Breast epithelium (tissue), 3 donors: ENCODE results near the gene HUS1.
A peak's percentile ranks its signal among the peaks of the same experiment; 100 is the strongest.

Experiments
- POLR2A ChIP-seq: fragments of 450-650 bp; IDR thresholded peaks from one replicate; pipeline ENCODE4 v1.6.1; 2016; ENCODE audit warnings: antibody characterized with exemption, mild to moderate bottlenecking, moderate library complexity
- TF ChIP-seq, protein P1 (sequence below), 3 donors: fragments of 450-650 bp; IDR thresholded peaks; one replicate each; pipeline ENCODE4 v1.5.1; 2016 to 2017; ENCODE audit warnings: antibody characterized with exemption in 3 of 3, mild to moderate bottlenecking in 3 of 3, moderate library complexity in 3 of 3

DNA sequence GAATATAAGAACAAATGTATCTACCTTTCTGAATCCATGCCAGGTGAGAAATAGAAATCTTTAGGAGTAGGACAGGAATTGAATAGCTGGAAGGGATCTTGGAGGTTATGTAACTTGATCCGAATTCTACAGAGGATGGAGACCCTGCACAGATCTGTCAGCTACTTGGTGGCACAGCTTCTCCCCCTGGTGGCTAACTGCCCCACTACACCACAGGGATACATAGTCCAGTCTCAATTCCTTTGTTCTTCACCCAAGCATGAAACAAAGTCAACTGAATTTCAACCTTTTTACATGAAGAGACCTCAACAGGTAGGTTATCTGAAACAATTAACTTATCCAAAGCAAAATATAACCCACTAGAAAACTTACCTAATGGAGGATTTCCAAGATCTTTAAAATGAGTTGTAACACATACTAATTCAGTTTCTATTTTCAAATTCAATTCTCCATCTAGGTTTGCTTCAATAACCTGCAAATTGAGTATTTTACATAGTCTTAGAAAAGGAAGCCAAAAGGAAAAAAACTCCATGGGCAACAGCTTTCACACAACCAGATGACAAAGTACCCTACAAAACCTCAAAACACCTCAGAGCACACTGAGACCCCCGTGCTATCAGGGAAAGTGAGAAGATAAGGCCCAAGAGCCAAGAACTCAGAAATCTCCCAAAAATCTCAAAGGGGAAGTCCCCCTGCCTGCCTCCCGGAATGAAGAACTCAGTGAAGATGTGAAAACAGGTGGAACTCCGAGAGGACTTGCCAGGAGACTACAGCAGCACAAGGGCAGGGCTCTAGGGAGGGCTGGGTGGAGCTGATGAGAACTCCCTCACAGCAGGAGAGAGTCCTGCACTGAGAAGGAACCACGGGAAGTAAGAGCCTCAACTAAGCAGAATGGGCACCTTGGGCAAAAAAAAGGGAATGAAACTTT is 10.3 kb downstream of the HUS1 start:
- TF ChIP-seq, protein P1, sequence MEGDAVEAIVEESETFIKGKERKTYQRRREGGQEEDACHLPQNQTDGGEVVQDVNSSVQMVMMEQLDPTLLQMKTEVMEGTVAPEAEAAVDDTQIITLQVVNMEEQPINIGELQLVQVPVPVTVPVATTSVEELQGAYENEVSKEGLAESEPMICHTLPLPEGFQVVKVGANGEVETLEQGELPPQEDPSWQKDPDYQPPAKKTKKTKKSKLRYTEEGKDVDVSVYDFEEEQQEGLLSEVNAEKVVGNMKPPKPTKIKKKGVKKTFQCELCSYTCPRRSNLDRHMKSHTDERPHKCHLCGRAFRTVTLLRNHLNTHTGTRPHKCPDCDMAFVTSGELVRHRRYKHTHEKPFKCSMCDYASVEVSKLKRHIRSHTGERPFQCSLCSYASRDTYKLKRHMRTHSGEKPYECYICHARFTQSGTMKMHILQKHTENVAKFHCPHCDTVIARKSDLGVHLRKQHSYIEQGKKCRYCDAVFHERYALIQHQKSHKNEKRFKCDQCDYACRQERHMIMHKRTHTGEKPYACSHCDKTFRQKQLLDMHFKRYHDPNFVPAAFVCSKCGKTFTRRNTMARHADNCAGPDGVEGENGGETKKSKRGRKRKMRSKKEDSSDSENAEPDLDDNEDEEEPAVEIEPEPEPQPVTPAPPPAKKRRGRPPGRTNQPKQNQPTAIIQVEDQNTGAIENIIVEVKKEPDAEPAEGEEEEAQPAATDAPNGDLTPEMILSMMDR (IDR thresholded peaks at IDR 0.05): peak; percentile 44 to 67 (median 60)
- no peak for TF ChIP-seq POLR2A
